HEK293 (cell line): Measurements from ENCODE around the gene SLC2A11.

Experiments used
- GLI2 ChIP-seq: fragments of 450-650 bp; formaldehyde crosslinking; IDR thresholded peaks from 2 replicates; pipeline ENCODE4; 2017; ENCODE audit warnings: missing biosample characterization, missing genetic modification characterization, low read depth, borderline replicate concordance
- HOXC10 ChIP-seq: sonication (generic); formaldehyde crosslinking; IDR thresholded peaks from 2 replicates; pipeline ENCODE4 v1.8.1; 2023; ENCODE audit warnings: mild to moderate bottlenecking, missing genetic modification reagents
- IKZF3 ChIP-seq: fragments of 450-650 bp; IDR thresholded peaks from 2 replicates; pipeline ENCODE4 v1.5.0; 2018; ENCODE audit warnings: missing biosample characterization, mild to moderate bottlenecking, missing genetic modification characterization, moderate library complexity
- MZF1 ChIP-seq: fragments of 450-650 bp; formaldehyde crosslinking; IDR thresholded peaks from 2 replicates; pipeline ENCODE4 v1.5.1; 2017; ENCODE audit warnings: missing biosample characterization, missing genetic modification characterization, borderline replicate concordance
- OSR2 ChIP-seq: fragments of 450-650 bp; formaldehyde crosslinking; IDR thresholded peaks from 2 replicates; pipeline ENCODE4 v1.5.1; 2016; ENCODE audit warnings: missing biosample characterization, missing genetic modification characterization
- REPIN1 ChIP-seq: fragments of 450-650 bp; formaldehyde crosslinking; IDR thresholded peaks from 2 replicates; pipeline ENCODE4 v1.5.1; 2017; ENCODE audit warnings: missing biosample characterization, missing genetic modification characterization, low read depth
- TRIM28 ChIP-seq: IDR thresholded peaks from 2 replicates; pipeline ENCODE4 v1.6.1; 2011; ENCODE audit warnings: low read length, control low read depth, borderline replicate concordance
- YY2 ChIP-seq: fragments of 450-650 bp; formaldehyde crosslinking; IDR thresholded peaks from 2 replicates; pipeline ENCODE4 v1.5.1; 2016; ENCODE audit warnings: missing biosample characterization, missing genetic modification characterization
- ZBTB17 ChIP-seq: fragments of 450-650 bp; formaldehyde crosslinking; IDR thresholded peaks from 2 replicates; pipeline ENCODE4 v1.5.1; 2016; ENCODE audit warnings: missing biosample characterization, missing genetic modification characterization
- ZBTB7A ChIP-seq: fragments of 450-650 bp; formaldehyde crosslinking; IDR thresholded peaks from 2 replicates; pipeline ENCODE4 v1.5.1; 2016; ENCODE audit warnings: low read depth, missing biosample characterization, missing genetic modification characterization
- ZFP69B ChIP-seq: fragments of 450-650 bp; formaldehyde crosslinking; IDR thresholded peaks from 2 replicates; pipeline ENCODE4 v1.5.1; 2016; ENCODE audit warnings: missing biosample characterization, missing genetic modification characterization
- ZNF10 ChIP-seq: fragments of 450-650 bp; formaldehyde crosslinking; IDR thresholded peaks from 2 replicates; pipeline ENCODE4 v1.5.1; 2017; ENCODE audit warnings: missing biosample characterization, missing genetic modification characterization
- ZNF112 ChIP-seq: fragments of 450-650 bp; formaldehyde crosslinking; IDR thresholded peaks from 2 replicates; pipeline ENCODE4 v1.5.0; 2017; ENCODE audit warnings: missing biosample characterization, missing genetic modification characterization
- ZNF174 ChIP-seq: fragments of 450-650 bp; formaldehyde crosslinking; IDR thresholded peaks from 2 replicates; pipeline ENCODE4 v1.5.0; 2017; ENCODE audit warnings: missing biosample characterization, mild to moderate bottlenecking, missing genetic modification characterization
- ZNF202 ChIP-seq: fragments of 450-650 bp; formaldehyde crosslinking; IDR thresholded peaks from 2 replicates; pipeline ENCODE4 v1.5.1; 2016; ENCODE audit warnings: missing biosample characterization, missing genetic modification characterization, borderline replicate concordance
- ZNF211 ChIP-seq: fragments of 450-650 bp; formaldehyde crosslinking; IDR thresholded peaks from 2 replicates; pipeline ENCODE4 v1.5.1; 2016; ENCODE audit warnings: low read depth, missing biosample characterization, missing genetic modification characterization
- ZNF23 ChIP-seq: fragments of 450-650 bp; formaldehyde crosslinking; IDR thresholded peaks from 2 replicates; pipeline ENCODE4 v1.5.1; 2016; ENCODE audit warnings: missing biosample characterization, missing genetic modification characterization, borderline replicate concordance
- ZNF239 ChIP-seq: fragments of 450-650 bp; formaldehyde crosslinking; IDR thresholded peaks from 2 replicates; pipeline ENCODE4 v1.5.1; 2016; ENCODE audit warnings: missing biosample characterization, missing genetic modification characterization
- ZNF302 ChIP-seq: fragments of 450-650 bp; formaldehyde crosslinking; IDR thresholded peaks from 2 replicates; pipeline ENCODE4 v1.5.1; 2016; ENCODE audit warnings: missing biosample characterization, missing genetic modification characterization, low read depth
- ZNF37A ChIP-seq: fragments of 450-650 bp; IDR thresholded peaks from 2 replicates; pipeline ENCODE4 v1.5.1; 2018; ENCODE audit warnings: missing biosample characterization, missing genetic modification characterization
- ZNF501 ChIP-seq: fragments of 450-650 bp; formaldehyde crosslinking; IDR thresholded peaks from 2 replicates; pipeline ENCODE4 v1.5.1; 2016; ENCODE audit warnings: missing biosample characterization, missing genetic modification characterization
- ZNF521 ChIP-seq: fragments of 450-650 bp; formaldehyde crosslinking; IDR thresholded peaks from 2 replicates; pipeline ENCODE4 v1.5.1; 2017; ENCODE audit warnings: missing biosample characterization, mild to moderate bottlenecking, missing genetic modification characterization
- ZNF624 ChIP-seq: fragments of 450-650 bp; formaldehyde crosslinking; IDR thresholded peaks from 2 replicates; pipeline ENCODE4 v1.5.1; 2017; ENCODE audit warnings: missing biosample characterization, missing genetic modification characterization
- ZNF658 ChIP-seq: fragments of 450-650 bp; formaldehyde crosslinking; IDR thresholded peaks from 2 replicates; pipeline ENCODE4; 2016; ENCODE audit warnings: missing biosample characterization, missing genetic modification characterization
- ZNF701 ChIP-seq: fragments of 450-650 bp; formaldehyde crosslinking; IDR thresholded peaks from 2 replicates; pipeline ENCODE4 v1.5.1; 2016; ENCODE audit warnings: missing biosample characterization, missing genetic modification characterization
- ZNF768 ChIP-seq: fragments of 450-650 bp; formaldehyde crosslinking; IDR thresholded peaks from 2 replicates; pipeline ENCODE4 v1.5.1; 2018; ENCODE audit warnings: missing biosample characterization, mild to moderate bottlenecking, missing genetic modification characterization
- ZNF830 ChIP-seq: fragments of 450-650 bp; IDR thresholded peaks from 2 replicates; pipeline ENCODE4 v1.5.0; 2018; ENCODE audit warnings: missing biosample characterization, missing genetic modification characterization, low read depth, mild to moderate bottlenecking, moderate library complexity
- ZNF843 ChIP-seq: fragments of 450-650 bp; formaldehyde crosslinking; IDR thresholded peaks from 2 replicates; pipeline ENCODE4 v1.5.1; 2016; ENCODE audit warnings: missing biosample characterization, missing genetic modification characterization
- ZSCAN23 ChIP-seq: fragments of 450-650 bp; formaldehyde crosslinking; IDR thresholded peaks from 2 replicates; pipeline ENCODE4 v1.5.1; 2016; ENCODE audit warnings: missing biosample characterization, missing genetic modification characterization
- ZSCAN30 ChIP-seq: fragments of 450-650 bp; IDR thresholded peaks from 2 replicates; pipeline ENCODE4 v1.5.1; 2018; ENCODE audit warnings: missing biosample characterization, mild to moderate bottlenecking, missing genetic modification characterization, moderate library complexity
- TF ChIP-seq, protein P1 (sequence below): fragments of 450-650 bp; formaldehyde crosslinking; IDR thresholded peaks from 2 replicates; pipeline ENCODE4 v1.5.1; 2016; ENCODE audit warnings: missing biosample characterization, missing genetic modification characterization
- TF ChIP-seq, protein P2 (sequence below): fragments of 450-650 bp; formaldehyde crosslinking; IDR thresholded peaks from 2 replicates; pipeline ENCODE4 v1.5.1; 2017; ENCODE audit warnings: missing biosample characterization, missing genetic modification characterization
- TF ChIP-seq, protein P3 (sequence below): fragments of 450-650 bp; IDR thresholded peaks from 2 replicates; pipeline ENCODE4 v1.5.1; 2018; ENCODE audit warnings: missing biosample characterization, mild to moderate bottlenecking, missing genetic modification characterization
- TF ChIP-seq, protein P4 (sequence below): fragments of 450-650 bp; formaldehyde crosslinking; IDR thresholded peaks from 2 replicates; pipeline ENCODE4 v1.5.1; 2016; ENCODE audit warnings: missing biosample characterization, missing genetic modification characterization, low read depth
- TF ChIP-seq, protein P5 (sequence below): fragments of 450-650 bp; formaldehyde crosslinking; IDR thresholded peaks from 2 replicates; pipeline ENCODE4 v1.5.1; 2016; ENCODE audit warnings: missing biosample characterization, missing genetic modification characterization

Gene SLC2A11

DNA sequence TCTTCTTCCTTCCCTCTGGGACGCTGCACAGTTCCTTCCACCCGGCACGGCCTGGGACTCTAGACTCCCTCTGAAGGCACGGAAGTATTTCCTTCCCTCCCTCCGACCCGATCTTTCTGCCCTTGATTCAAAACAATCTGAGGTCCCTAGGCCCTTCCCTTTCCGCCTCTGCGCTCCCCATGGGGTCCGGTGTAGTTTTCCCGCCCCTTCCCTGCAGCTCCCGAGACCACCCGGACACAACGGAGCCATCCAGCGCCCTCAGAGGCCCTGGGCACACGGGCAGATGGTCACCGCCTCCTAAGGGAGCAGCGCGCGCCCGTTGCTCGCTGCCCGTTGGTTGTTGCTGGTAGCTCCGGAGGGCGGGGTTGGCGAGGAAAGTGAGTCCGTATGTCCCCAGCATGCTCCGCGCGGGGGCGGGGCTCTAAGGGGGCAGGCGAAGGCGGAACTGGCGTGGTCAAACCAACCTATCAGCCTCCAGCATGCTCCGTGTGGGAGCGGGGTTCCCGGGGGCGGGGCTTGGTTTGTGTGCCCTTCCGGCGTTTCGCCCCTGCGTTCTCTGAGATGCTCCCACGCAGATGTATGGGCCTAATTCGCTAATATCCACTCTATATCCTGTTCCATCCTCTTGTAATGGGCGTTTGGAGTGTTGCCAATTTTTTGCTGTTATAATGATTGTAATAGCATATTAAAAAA is 56.1 kb downstream of the SLC2A11 start (continued):
- no peak for TF ChIP-seq OSR2 (tag by site-specific recombination)
- no peak for TF ChIP-seq HOXC10 (CRISPR knock-in tag)
- no peak for TF ChIP-seq ZNF624 (tag by site-specific recombination)
- TF ChIP-seq TRIM28, result no peak
- 0 out of 2 replicates have a peak, but pooled peaks have one; percentile 43 for TF ChIP-seq ZBTB7A (tag by site-specific recombination)
- peak; percentile 68 for TF ChIP-seq IKZF3
- TF ChIP-seq MZF1 (tag by site-specific recombination), result no peak
- TF ChIP-seq ZNF701 (tag by site-specific recombination), result no peak
- 0 out of 2 replicates have a peak, but pooled peaks have one; percentile 54 for TF ChIP-seq ZNF239 (tag by site-specific recombination)
- TF ChIP-seq, protein P1, sequence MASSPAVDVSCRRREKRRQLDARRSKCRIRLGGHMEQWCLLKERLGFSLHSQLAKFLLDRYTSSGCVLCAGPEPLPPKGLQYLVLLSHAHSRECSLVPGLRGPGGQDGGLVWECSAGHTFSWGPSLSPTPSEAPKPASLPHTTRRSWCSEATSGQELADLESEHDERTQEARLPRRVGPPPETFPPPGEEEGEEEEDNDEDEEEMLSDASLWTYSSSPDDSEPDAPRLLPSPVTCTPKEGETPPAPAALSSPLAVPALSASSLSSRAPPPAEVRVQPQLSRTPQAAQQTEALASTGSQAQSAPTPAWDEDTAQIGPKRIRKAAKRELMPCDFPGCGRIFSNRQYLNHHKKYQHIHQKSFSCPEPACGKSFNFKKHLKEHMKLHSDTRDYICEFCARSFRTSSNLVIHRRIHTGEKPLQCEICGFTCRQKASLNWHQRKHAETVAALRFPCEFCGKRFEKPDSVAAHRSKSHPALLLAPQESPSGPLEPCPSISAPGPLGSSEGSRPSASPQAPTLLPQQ (tag by site-specific recombination), result no peak; the same call in none of the 2 replicates
- TF ChIP-seq ZNF843 (tag by site-specific recombination), result peak; percentile 52; the same call in 1 of the 2 replicates
- no peak; the same call in 1 of the 2 replicates for TF ChIP-seq ZSCAN30 (tag by site-specific recombination)
- peak; percentile 74; the same call in 1 of the 2 replicates for TF ChIP-seq ZFP69B (tag by site-specific recombination)
- peak; percentile 75; the same call in 1 of the 2 replicates for TF ChIP-seq ZNF501 (tag by site-specific recombination)
- no peak for TF ChIP-seq ZNF10 (tag by site-specific recombination)
- TF ChIP-seq ZBTB17 (tag by site-specific recombination), result peak; percentile 67; the same call in 1 of the 2 replicates
- TF ChIP-seq ZNF211 (tag by site-specific recombination), result no peak
- TF ChIP-seq, protein P2, sequence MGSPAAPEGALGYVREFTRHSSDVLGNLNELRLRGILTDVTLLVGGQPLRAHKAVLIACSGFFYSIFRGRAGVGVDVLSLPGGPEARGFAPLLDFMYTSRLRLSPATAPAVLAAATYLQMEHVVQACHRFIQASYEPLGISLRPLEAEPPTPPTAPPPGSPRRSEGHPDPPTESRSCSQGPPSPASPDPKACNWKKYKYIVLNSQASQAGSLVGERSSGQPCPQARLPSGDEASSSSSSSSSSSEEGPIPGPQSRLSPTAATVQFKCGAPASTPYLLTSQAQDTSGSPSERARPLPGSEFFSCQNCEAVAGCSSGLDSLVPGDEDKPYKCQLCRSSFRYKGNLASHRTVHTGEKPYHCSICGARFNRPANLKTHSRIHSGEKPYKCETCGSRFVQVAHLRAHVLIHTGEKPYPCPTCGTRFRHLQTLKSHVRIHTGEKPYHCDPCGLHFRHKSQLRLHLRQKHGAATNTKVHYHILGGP (tag by site-specific recombination), result no peak
- TF ChIP-seq REPIN1 (tag by site-specific recombination), result peak; percentile 88; the same call in 1 of the 2 replicates
- no peak for TF ChIP-seq YY2
- TF ChIP-seq, protein P3, sequence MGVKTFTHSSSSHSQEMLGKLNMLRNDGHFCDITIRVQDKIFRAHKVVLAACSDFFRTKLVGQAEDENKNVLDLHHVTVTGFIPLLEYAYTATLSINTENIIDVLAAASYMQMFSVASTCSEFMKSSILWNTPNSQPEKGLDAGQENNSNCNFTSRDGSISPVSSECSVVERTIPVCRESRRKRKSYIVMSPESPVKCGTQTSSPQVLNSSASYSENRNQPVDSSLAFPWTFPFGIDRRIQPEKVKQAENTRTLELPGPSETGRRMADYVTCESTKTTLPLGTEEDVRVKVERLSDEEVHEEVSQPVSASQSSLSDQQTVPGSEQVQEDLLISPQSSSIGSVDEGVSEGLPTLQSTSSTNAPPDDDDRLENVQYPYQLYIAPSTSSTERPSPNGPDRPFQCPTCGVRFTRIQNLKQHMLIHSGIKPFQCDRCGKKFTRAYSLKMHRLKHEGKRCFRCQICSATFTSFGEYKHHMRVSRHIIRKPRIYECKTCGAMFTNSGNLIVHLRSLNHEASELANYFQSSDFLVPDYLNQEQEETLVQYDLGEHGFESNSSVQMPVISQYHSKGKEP (tag by site-specific recombination), result no peak
- TF ChIP-seq, protein P4, sequence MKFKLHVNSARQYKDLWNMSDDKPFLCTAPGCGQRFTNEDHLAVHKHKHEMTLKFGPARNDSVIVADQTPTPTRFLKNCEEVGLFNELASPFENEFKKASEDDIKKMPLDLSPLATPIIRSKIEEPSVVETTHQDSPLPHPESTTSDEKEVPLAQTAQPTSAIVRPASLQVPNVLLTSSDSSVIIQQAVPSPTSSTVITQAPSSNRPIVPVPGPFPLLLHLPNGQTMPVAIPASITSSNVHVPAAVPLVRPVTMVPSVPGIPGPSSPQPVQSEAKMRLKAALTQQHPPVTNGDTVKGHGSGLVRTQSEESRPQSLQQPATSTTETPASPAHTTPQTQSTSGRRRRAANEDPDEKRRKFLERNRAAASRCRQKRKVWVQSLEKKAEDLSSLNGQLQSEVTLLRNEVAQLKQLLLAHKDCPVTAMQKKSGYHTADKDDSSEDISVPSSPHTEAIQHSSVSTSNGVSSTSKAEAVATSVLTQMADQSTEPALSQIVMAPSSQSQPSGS (tag by site-specific recombination), result no peak
- TF ChIP-seq ZNF521 (tag by site-specific recombination), result no peak
- TF ChIP-seq ZNF302 (tag by site-specific recombination), result no peak; the same call in 1 of the 2 replicates
- TF ChIP-seq ZNF174, result no peak
- TF ChIP-seq, protein P5, sequence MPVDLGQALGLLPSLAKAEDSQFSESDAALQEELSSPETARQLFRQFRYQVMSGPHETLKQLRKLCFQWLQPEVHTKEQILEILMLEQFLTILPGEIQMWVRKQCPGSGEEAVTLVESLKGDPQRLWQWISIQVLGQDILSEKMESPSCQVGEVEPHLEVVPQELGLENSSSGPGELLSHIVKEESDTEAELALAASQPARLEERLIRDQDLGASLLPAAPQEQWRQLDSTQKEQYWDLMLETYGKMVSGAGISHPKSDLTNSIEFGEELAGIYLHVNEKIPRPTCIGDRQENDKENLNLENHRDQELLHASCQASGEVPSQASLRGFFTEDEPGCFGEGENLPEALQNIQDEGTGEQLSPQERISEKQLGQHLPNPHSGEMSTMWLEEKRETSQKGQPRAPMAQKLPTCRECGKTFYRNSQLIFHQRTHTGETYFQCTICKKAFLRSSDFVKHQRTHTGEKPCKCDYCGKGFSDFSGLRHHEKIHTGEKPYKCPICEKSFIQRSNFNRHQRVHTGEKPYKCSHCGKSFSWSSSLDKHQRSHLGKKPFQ (tag by site-specific recombination), result no peak
- TF ChIP-seq ZNF768, result no peak
- no peak for TF ChIP-seq ZNF830 (tag by site-specific recombination)
- no peak for TF ChIP-seq ZNF658 (tag by site-specific recombination)
- no peak for TF ChIP-seq ZSCAN23 (tag by site-specific recombination)
- TF ChIP-seq ZNF112 (tag by site-specific recombination), result no peak
- TF ChIP-seq ZNF23 (tag by site-specific recombination), result no peak
- TF ChIP-seq ZNF202 (tag by site-specific recombination), result no peak
- TF ChIP-seq GLI2 (tag by site-specific recombination), result no peak
- TF ChIP-seq ZNF37A, result no peak
